ENCODE data around the gene HOTAIR. TPM values are rescaled to one million over a fixed set of nuclear protein-coding genes. Genes with fewer than 3 reads are reported as not detected.

Gene HOTAIR
- total RNA-seq, 1 experiment from 2014 or later = not detected

- H2BK15ac ChIP-seq (ENCODE audit: low read depth, low read length) = no peak overlapping the region
- no peaks in the 10 kb centered on the region for H3K4me1 ChIP-seq (ENCODE audit: insufficient read depth, low read length)
- Mint-ChIP-seq H3K36me3 (ENCODE audit: insufficient read depth in 1 of 3, low read depth in 3 of 3) (no peaks in the 10 kb centered on the region), H3K4me1 (peaks cover 6 to 19% of the 10 kb centered on the region in 2 experiments; a peak in 3 of 4 replicates), H3K27ac (no peak overlapping the region; a peak in 1 of 7 replicates), H3K4me3 (no peak overlapping the region), H3K9me3 (peaks cover 0 to 9% of the 10 kb centered on the region in 2 experiments; a peak in 4 of 5 replicates), H3K27me3 (ENCODE audit: low read depth) (peaks cover 100% of the 10 kb centered on the region)
- no peak overlapping the region for H3K18ac ChIP-seq (ENCODE audit: insufficient read length, low read depth, low read length)
- H3K56ac ChIP-seq (ENCODE audit: insufficient read length, low read depth, low read length) = no peak overlapping the region
- no peak overlapping the region for H3K14ac ChIP-seq (ENCODE audit: insufficient read depth, low read length)
- H2AFZ ChIP-seq (ENCODE audit: low read length) = no peak overlapping the region
- no peaks in the 10 kb centered on the region for H3K23me2 ChIP-seq (ENCODE audit: insufficient read length, low read depth, low read length, poor library complexity, severe bottlenecking)
- H2BK120ac ChIP-seq (ENCODE audit: low read depth, low read length, poor library complexity, severe bottlenecking) = no peak overlapping the region
- H3K9ac ChIP-seq (ENCODE audit: extremely low read depth, insufficient read length, low read length) = no peak overlapping the region
- H2BK20ac ChIP-seq (ENCODE audit: low read depth, low read length, poor library complexity, severe bottlenecking) = no peak overlapping the region
- no peak overlapping the region for H2BK12ac ChIP-seq (ENCODE audit: insufficient read length, low read depth, low read length)
- no peaks in the 10 kb centered on the region for H4K20me1 ChIP-seq (ENCODE audit: control insufficient read depth, insufficient read depth, insufficient read length)
- TF ChIP-seq, protein P1, sequence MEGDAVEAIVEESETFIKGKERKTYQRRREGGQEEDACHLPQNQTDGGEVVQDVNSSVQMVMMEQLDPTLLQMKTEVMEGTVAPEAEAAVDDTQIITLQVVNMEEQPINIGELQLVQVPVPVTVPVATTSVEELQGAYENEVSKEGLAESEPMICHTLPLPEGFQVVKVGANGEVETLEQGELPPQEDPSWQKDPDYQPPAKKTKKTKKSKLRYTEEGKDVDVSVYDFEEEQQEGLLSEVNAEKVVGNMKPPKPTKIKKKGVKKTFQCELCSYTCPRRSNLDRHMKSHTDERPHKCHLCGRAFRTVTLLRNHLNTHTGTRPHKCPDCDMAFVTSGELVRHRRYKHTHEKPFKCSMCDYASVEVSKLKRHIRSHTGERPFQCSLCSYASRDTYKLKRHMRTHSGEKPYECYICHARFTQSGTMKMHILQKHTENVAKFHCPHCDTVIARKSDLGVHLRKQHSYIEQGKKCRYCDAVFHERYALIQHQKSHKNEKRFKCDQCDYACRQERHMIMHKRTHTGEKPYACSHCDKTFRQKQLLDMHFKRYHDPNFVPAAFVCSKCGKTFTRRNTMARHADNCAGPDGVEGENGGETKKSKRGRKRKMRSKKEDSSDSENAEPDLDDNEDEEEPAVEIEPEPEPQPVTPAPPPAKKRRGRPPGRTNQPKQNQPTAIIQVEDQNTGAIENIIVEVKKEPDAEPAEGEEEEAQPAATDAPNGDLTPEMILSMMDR (conservative IDR thresholded peaks at IDR 0.05) = no peak
- peak; percentile 72 for DNase-seq
- H3K9me3 ChIP-seq (ENCODE audit: control insufficient read depth, low read depth, low read length) = no peaks in the 10 kb centered on the region
- H3K4me2 ChIP-seq (ENCODE audit: insufficient read depth, insufficient read length, low read length) = no peak overlapping the region
- no peak overlapping the region for H3T11ph ChIP-seq (ENCODE audit: low read length)
- H2BK5ac ChIP-seq (ENCODE audit: insufficient read length, low read length) = no peak overlapping the region
- no CpG with 5 or more reads among the region's 34 CpGs for WGBS (ENCODE audit: extremely low coverage, insufficient read length, low lambda C conversion rate)
- no peak overlapping the region for H3K4ac ChIP-seq (ENCODE audit: low read depth, low read length)
- H4K8ac ChIP-seq (replicated peaks; ENCODE audit: insufficient read length, low read depth, low read length) = no peak overlapping the region
- H3K27me3 ChIP-seq (ENCODE audit: insufficient read depth, low read length) = peaks cover 99% of the 10 kb centered on the region
- no peak overlapping the region for H4K5ac ChIP-seq (ENCODE audit: insufficient read length, low read depth, low read length)
- H2AK5ac ChIP-seq (ENCODE audit: insufficient read length, low read length) = no peak overlapping the region
- H3K23ac ChIP-seq (ENCODE audit: insufficient read length, low read depth, low read length) = no peak overlapping the region
- no peak overlapping the region for H3K27ac ChIP-seq (ENCODE audit: insufficient read length, low read depth, low read length)
- H3K79me1 ChIP-seq (ENCODE audit: insufficient read depth, low read depth, low read length, poor library complexity, severe bottlenecking) = no peaks in the 10 kb centered on the region
- H3K79me2 ChIP-seq (ENCODE audit: insufficient read depth, low read length) = no peaks in the 10 kb centered on the region
- no peak overlapping the region for H4K91ac ChIP-seq (ENCODE audit: insufficient read length, low read depth, low read length)
Measured at GRCh38 chr12:53949631-53950436, 24.9 kb downstream of the HOTAIR start.
